Activated CD4-positive, alpha-beta T cell treated with anti-CD3 and anti-CD28 coated beads for 24 hours (primary cell): ENCODE results near the gene GPR146.

Experiments used
- DNase-seq, 2 donors: peaks; one replicate each; pipeline ENCODE4 v3.0.0-alpha.2; 2020; ENCODE audit warnings: low read depth in 2 of 2

GPR146 gene

DNA sequence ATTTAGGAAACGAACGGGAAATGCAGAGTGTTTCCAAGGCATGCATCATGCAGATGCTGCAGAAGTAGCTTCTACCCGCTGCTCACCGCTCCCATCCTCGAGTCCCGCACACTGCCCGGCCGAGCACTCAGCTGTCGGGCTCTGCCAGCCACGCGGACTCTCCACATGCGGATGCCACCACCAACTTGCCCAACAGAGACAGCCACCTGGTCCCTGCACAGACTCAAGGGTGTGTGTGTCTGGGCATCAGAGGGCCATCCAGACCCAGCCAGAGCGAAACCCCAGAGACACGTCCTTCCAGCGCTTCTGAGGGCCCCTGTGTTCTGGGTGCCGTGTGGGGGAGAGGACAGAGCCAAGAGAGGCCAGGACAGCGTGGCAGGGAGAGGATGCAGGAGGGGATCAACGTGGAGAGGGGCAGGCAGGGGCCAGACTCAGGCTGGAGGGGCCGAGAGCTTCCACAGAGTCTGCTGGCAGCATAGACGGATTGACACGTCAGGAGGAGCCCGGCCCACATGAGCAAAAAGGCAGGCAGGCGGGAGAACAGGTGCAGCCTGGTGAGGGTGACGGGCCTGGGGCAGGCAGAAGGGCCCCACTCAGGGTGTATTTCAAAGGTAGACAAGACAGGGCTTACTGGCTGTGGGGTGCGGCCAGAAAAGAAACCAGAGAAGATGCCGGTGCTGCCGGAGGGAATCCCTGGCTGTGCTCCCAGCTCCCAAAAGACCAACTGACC, 61.9 kb downstream of the GPR146 start:
- DNase-seq: no peak

DNA sequence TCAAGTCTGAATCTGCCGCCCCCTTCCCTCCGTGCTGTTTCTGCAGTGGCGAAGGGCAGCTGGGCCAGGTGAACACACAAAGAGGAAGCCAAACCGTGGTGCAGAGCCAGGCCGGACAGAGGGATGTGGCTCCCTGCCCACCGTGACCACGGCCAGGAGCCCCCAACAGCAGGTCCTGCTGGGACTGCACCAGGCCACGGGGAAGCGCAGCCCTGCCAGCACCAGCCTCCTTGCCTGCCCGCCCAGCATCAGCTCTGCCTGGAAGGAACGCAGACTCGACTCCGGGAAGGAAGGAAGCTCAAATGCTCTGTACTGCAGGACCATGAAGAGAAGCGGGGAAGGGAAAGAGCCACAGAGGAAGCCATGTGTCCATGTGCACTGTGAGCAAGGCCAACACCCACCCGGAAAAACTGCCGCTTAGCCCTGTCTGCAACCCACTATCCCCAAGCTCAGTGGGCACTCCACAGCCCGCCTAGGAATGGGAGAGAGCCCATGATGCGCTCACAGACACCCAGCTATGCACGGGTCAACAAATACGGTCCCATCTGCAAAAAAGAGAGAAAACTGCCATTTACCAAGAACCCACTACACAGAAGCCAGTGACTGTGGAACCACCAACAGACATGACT, 62.6 kb downstream of the GPR146 start:
- DNase-seq: no peak

DNA sequence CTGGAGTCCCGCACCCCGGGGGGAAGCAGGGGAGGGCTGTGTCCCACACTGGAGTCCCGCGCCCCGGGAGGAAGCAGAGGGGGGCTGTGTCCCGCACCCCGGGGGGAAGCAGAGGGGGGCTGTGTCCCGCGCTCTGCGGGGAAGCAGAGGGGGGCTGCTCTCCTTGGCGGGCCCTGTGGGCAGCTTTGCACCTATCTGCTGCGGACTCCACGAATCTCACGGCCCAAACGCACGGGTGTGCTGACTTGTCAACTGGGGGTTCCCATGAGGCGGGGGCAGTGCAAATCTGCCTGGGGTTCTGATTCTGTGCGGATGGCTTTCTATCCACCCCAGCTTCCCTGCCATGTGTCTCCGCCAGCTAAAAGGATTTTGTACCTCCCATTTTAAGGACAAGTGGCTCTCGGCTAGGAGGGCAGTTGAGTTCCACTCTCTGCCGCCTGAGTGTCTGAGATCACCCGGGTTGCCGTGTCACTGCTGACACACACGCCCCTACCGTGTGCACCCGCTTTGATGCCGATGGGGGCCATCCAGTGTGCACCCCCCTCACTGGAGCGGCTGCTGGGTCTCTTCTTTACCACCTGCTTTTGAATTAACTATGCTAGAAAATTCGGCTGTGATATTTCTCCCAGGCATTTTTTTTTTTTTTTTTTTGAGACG, 64.0 kb downstream of the GPR146 start:
- no peak for DNase-seq
